OCI-LY3 (cell line): ENCODE measurements around the gene KIF5C.

Experiments used
- H2AFZ ChIP-seq: fragments of 200-600, 300-600 bp; shearing (Covaris generic); 2 replicates; pipeline ENCODE4 v1.6.0; 2014; ENCODE audit warnings: antibody characterized with exemption, low read depth, low read length
- H3K27ac ChIP-seq: fragments of 200-600, 300-600 bp; sonication (generic); 2 replicates; pipeline ENCODE4 v1.5.1; 2014; ENCODE audit warnings: mild to moderate bottlenecking, low read length, moderate library complexity, mixed read lengths
- H3K27me3 ChIP-seq: fragments of 200-600, 300-600 bp; sonication (generic); 2 replicates; pipeline ENCODE4 v1.6.1; 2014; ENCODE audit warnings: low read depth, low read length, mixed read lengths
- H3K36me3 ChIP-seq: fragments of 200-600, 300-600 bp; sonication (generic); replicated peaks from 2 replicates; pipeline ENCODE3; 2014; ENCODE audit warnings: low read depth, low read length, mixed read lengths
- H3K4me1 ChIP-seq: fragments of 300-600, 200-600 bp; sonication (generic); 2 replicates; pipeline ENCODE4 v1.6.1; 2014; ENCODE audit warnings: low read length, mixed read lengths
- H3K4me2 ChIP-seq: fragments of 200-600, 300-600 bp; sonication (generic); 2 replicates; pipeline ENCODE4 v1.6.1; 2014; ENCODE audit warnings: low read length, mixed read lengths
- H3K4me3 ChIP-seq: fragments of 300-600, 200-600 bp; sonication (generic); 2 replicates; pipeline ENCODE4 v1.5.1; 2014; ENCODE audit warnings: antibody characterized with exemption, mild to moderate bottlenecking, low read length, moderate library complexity
- H3K79me2 ChIP-seq: fragments of 300-600, 200-600 bp; shearing (Covaris generic); 2 replicates; pipeline ENCODE4 v1.6.1; 2014; ENCODE audit warnings: mild to moderate bottlenecking, low read length, mixed read lengths
- H3K9ac ChIP-seq: fragments of 300-600, 200-600 bp; shearing (Covaris generic); 2 replicates; pipeline ENCODE4 v1.6.0; 2014; ENCODE audit warnings: mild to moderate bottlenecking, low read length, moderate library complexity
- H3K9me3 ChIP-seq: fragments of 200-600, 300-600 bp; shearing (Covaris generic); 2 replicates; pipeline ENCODE4 v1.6.1; 2014; ENCODE audit warnings: low read length, mixed read lengths; ENCODE audit not compliant: insufficient read depth
- H4K20me1 ChIP-seq: fragments of 200-600, 300-600 bp; sonication (generic); 2 replicates; pipeline ENCODE4 v1.6.1; 2016; ENCODE audit warnings: low read length, mixed read lengths; ENCODE audit not compliant: insufficient read depth
- EZH2phosphoT487 ChIP-seq: fragments of 200-600 bp; shearing (Covaris generic); IDR thresholded peaks from 2 replicates; pipeline ENCODE4 v1.6.1; 2018; ENCODE audit warnings: antibody characterized with exemption, mixed run types, low read depth
- TF ChIP-seq, protein P1 (sequence below): fragments of 200-600, 300-600 bp; sonication (generic); IDR thresholded peaks from 2 replicates; pipeline ENCODE4 v1.5.1; 2014; ENCODE audit warnings: antibody characterized with exemption, low read length, low read depth

KIF5C gene

GRCh38 chr2:149017116-149017985 lies 142.3 kb downstream of the KIF5C start:
- no peak overlapping the region for H3K9ac ChIP-seq
- no peak overlapping the region for H3K27ac ChIP-seq
- H3K4me3 ChIP-seq, result no peak overlapping the region
- no peaks in the 10 kb centered on the region for H3K9me3 ChIP-seq
- peaks cover 25% of the 10 kb centered on the region for H3K4me1 ChIP-seq
- H3K27me3 ChIP-seq, result no peaks in the 10 kb centered on the region
- no peak overlapping the region for H2AFZ ChIP-seq
- H3K4me2 ChIP-seq, result peak overlapping the region; percentile 33
- no peaks in the 10 kb centered on the region for H3K79me2 ChIP-seq
- no peaks in the 10 kb centered on the region for H3K36me3 ChIP-seq
- TF ChIP-seq EZH2phosphoT487, result no peak
- TF ChIP-seq, protein P1, sequence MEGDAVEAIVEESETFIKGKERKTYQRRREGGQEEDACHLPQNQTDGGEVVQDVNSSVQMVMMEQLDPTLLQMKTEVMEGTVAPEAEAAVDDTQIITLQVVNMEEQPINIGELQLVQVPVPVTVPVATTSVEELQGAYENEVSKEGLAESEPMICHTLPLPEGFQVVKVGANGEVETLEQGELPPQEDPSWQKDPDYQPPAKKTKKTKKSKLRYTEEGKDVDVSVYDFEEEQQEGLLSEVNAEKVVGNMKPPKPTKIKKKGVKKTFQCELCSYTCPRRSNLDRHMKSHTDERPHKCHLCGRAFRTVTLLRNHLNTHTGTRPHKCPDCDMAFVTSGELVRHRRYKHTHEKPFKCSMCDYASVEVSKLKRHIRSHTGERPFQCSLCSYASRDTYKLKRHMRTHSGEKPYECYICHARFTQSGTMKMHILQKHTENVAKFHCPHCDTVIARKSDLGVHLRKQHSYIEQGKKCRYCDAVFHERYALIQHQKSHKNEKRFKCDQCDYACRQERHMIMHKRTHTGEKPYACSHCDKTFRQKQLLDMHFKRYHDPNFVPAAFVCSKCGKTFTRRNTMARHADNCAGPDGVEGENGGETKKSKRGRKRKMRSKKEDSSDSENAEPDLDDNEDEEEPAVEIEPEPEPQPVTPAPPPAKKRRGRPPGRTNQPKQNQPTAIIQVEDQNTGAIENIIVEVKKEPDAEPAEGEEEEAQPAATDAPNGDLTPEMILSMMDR, result peak; percentile 90
- no peaks in the 10 kb centered on the region for H4K20me1 ChIP-seq

DNA sequence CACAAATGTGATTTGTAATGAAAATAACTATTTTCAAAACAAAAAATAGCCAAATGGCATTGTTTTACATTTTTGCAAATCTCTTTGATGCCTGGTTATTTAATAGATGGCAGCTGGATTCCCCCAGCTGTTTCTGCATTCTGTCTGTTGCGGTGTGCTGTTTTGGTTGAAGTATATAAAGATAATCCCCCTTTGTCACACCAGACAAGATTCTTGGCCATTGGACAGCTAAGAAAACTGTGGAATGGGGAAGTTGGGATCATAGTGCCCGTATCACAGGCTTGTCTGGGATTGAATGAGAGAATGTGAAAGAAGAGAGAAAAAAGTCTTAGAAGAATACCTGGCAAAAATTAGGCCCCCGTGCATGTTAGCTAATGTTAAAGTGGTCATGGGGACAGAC lies 144.0 kb downstream of the KIF5C start:
- TF ChIP-seq, protein P1, result no peak
- TF ChIP-seq EZH2phosphoT487, result no peak
- Histone ChIP-seq H3K9ac (no peak overlapping the region), H3K36me3 (no peaks in the 10 kb centered on the region), H3K27me3 (no peaks in the 10 kb centered on the region), H3K79me2 (no peaks in the 10 kb centered on the region), H3K4me2 (no peak overlapping the region), H3K27ac (no peak overlapping the region), H3K9me3 (no peaks in the 10 kb centered on the region), H3K4me1 (peaks cover 25% of the 10 kb centered on the region), H4K20me1 (no peaks in the 10 kb centered on the region), H3K4me3 (no peak overlapping the region), H2AFZ (no peak overlapping the region)

DNA sequence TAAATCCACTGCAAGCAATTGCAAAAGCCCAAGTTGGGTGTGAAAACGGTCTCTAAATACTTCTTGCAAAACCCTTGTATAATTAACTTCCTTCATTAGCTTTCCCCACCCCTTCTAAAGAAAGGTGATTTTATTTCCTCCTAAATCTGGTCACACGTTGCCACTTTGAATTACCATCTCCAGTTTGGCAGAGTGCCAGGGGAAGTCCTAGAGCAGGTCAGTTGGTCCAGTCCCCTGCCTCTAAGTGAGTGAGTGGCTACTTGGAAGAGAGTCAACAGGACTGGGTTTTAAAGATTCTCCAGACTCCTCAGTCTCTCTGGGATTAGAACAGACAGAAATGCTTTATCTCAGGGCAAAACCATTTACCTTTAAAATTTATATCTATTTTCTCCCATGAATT lies 144.7 kb downstream of the KIF5C start:
- H3K9ac ChIP-seq, result no peak overlapping the region
- peaks cover 25% of the 10 kb centered on the region for H3K4me1 ChIP-seq
- H3K4me2 ChIP-seq, result no peak overlapping the region

GRCh38 chr2:149020432-149020851 lies 145.4 kb downstream of the KIF5C start:
- Histone ChIP-seq H3K4me1 (peaks cover 25% of the 10 kb centered on the region), H4K20me1 (no peaks in the 10 kb centered on the region), H3K79me2 (no peaks in the 10 kb centered on the region), H3K9ac (no peak overlapping the region), H3K27me3 (no peaks in the 10 kb centered on the region), H3K9me3 (no peaks in the 10 kb centered on the region), H3K4me3 (no peak overlapping the region), H3K4me2 (0 out of 2 replicates have a peak overlapping the region, but pooled peaks have one; percentile 61), H3K36me3 (no peaks in the 10 kb centered on the region), H3K27ac (no peak overlapping the region), H2AFZ (no peak overlapping the region)
- TF ChIP-seq, protein P1, result no peak
- TF ChIP-seq EZH2phosphoT487, result no peak

More for the DNA sequence above, 144.7 kb downstream of the KIF5C start:
- Histone ChIP-seq H4K20me1 (no peaks in the 10 kb centered on the region), H3K79me2 (no peaks in the 10 kb centered on the region), H3K9me3 (no peaks in the 10 kb centered on the region), H3K27ac (no peak overlapping the region), H2AFZ (no peak overlapping the region), H3K36me3 (no peaks in the 10 kb centered on the region), H3K4me3 (no peak overlapping the region), H3K27me3 (no peaks in the 10 kb centered on the region)
- TF ChIP-seq, protein P1, result no peak
- no peak for TF ChIP-seq EZH2phosphoT487
